A673 (cell line): ENCODE results near the gene HTRA2.

Experiments used
- CTCF ChIP-seq: fragments of 300-800, 200-600 bp; sonication (generic); conservative IDR thresholded peaks from 2 replicates; pipeline ENCODE4 v1.5.1; 2017; ENCODE audit warnings: low read depth, mild to moderate bottlenecking, antibody characterized with exemption, low read length, moderate library complexity, mixed read lengths
- EZH2 ChIP-seq: fragments of 200-600 bp; sonication (generic); IDR thresholded peaks from 2 replicates; pipeline ENCODE4 v1.6.1; 2017; ENCODE audit warnings: borderline replicate concordance, low read depth, mild to moderate bottlenecking, mixed read lengths, antibody characterized with exemption, low read length; ENCODE audit not compliant: poor library complexity, severe bottlenecking

GRCh38 chr2:74507926-74508520 is 21.7 kb upstream of the HTRA2 start:
- TF ChIP-seq CTCF (no peak), EZH2 (no peak)
